Common myeloid progenitor, CD34-positive (primary cell): ENCODE data around the gene CCNL2.

Experiments
- CTCF ChIA-PET: fragments of 350-600 bp; sonication (Branson Sonifier 250); formaldehyde crosslinking; loops from one replicate; lab custom pipeline; 2021; ENCODE audit warnings: antibody characterized with exemption; lab: Charles Lee
- POLR2A ChIA-PET: fragments of 350-600 bp; sonication (Branson Sonifier 250); formaldehyde crosslinking; loops from one replicate; lab custom pipeline; 2021; ENCODE audit warnings: antibody characterized with exemption; lab: Charles Lee
- DNase-seq, 3 donors: peaks; one replicate each; pipeline versions ENCODE4 v3.0.0 to v3.0.0-alpha.2; 2013
- H3K27ac ChIP-seq, 2 experiments: 1 replicate in 1 of 2; 2 replicates in 1 of 2; pipeline ENCODE4 v1.7.0; 2013; ENCODE audit warnings: inconsistent platforms in 2 of 2, low read length in 2 of 2, mild to moderate bottlenecking in 2 of 2, low read depth in 1 of 2, moderate library complexity in 1 of 2; ENCODE audit not compliant: severe bottlenecking in 2 of 2, insufficient read depth in 1 of 2, poor library complexity in 1 of 2
- H3K27me3 ChIP-seq, 5 experiments: replicated peaks in 2 of 5; 1 replicate in 3 of 5; 2 replicates in 2 of 5; pipeline versions ENCODE4 v1.6.1 to v1.7.0; 2013; ENCODE audit warnings: low read length in 4 of 5, mild to moderate bottlenecking in 2 of 5, moderate library complexity in 2 of 5, inconsistent platforms in 1 of 5; ENCODE audit not compliant: insufficient read depth in 5 of 5, control insufficient read depth in 4 of 5
- H3K36me3 ChIP-seq, 4 experiments: 1 replicate in 2 of 4; 2 replicates in 2 of 4; pipeline versions ENCODE4 v1.6.1 to v1.7.0; 2013; ENCODE audit warnings: low read length in 3 of 4, control low read depth in 1 of 4, mild to moderate bottlenecking in 1 of 4; ENCODE audit not compliant: control insufficient read depth in 4 of 4, insufficient read depth in 4 of 4
- H3K4me1 ChIP-seq, 4 experiments: 1 replicate in 3 of 4; 2 replicates in 1 of 4; pipeline versions ENCODE4 v1.6.1 to v1.7.1; 2013; ENCODE audit warnings: low read length in 3 of 4, mild to moderate bottlenecking in 3 of 4, control low read depth in 1 of 4, inconsistent platforms in 1 of 4, moderate library complexity in 1 of 4; ENCODE audit not compliant: control insufficient read depth in 4 of 4, insufficient read depth in 4 of 4; ENCODE audit errors: control extremely low read depth in 1 of 4
- H3K4me3 ChIP-seq, 7 experiments: 1 replicate in 4 of 7; 2 replicates in 3 of 7; pipeline versions ENCODE4 v1.5.1 to v1.7.0; 2013; ENCODE audit warnings: mild to moderate bottlenecking in 7 of 7, low read length in 6 of 7, moderate library complexity in 6 of 7, inconsistent platforms in 2 of 7, low read depth in 2 of 7, control low read depth in 1 of 7; ENCODE audit not compliant: insufficient read depth in 4 of 7, control insufficient read depth in 1 of 7; ENCODE audit errors: extremely low read depth in 1 of 7
- H3K9me3 ChIP-seq, 5 experiments: 1 replicate in 4 of 5; 2 replicates in 1 of 5; pipeline versions ENCODE4 v1.6.1 to v1.7.1; 2013; ENCODE audit warnings: low read length in 4 of 5, mild to moderate bottlenecking in 2 of 5, inconsistent platforms in 1 of 5, low read depth in 1 of 5, moderate library complexity in 1 of 5; ENCODE audit not compliant: control insufficient read depth in 4 of 5, insufficient read depth in 2 of 5; ENCODE audit errors: control extremely low read depth in 1 of 5
- WGBS: methylation state at CpG from one replicate; pipeline ENCODE4 v1.1.5; 2013; ENCODE audit not compliant: insufficient coverage; 5-methylcytosine and 5-hydroxymethylcytosine counted together

CCNL2 gene

GRCh38 chr1:1435911-1436629 is 36.9 kb upstream of the CCNL2 start:
- DNase-seq, result no peak
- ChIA-PET POLR2A (no interaction called here), CTCF (interaction anchor here (0.9 to 3.0 kb wide), 4 partner anchors 11 to 34 kb away, joined by 3 to 11 read pairs (median 4); partner anchors contain the start of gene MRPL20)
- no peak overlapping the region for H3K27ac ChIP-seq
- H3K9me3 ChIP-seq, result no peaks in the 10 kb centered on the region
- 37% methylated on average over 9 of the region's 40 CpGs for WGBS
- H3K27me3 ChIP-seq, result peaks cover 0 to 3% (median 0%) of the 10 kb centered on the region in 5 experiments
- H3K4me3 ChIP-seq, result peak overlapping the region in 6 of 7 experiments; percentile 15 to 78 (median 56)
- H3K36me3 ChIP-seq, result no peaks in the 10 kb centered on the region
- peaks cover 0 to 81% (median 59%) of the 10 kb centered on the region in 4 experiments for H3K4me1 ChIP-seq

DNA sequence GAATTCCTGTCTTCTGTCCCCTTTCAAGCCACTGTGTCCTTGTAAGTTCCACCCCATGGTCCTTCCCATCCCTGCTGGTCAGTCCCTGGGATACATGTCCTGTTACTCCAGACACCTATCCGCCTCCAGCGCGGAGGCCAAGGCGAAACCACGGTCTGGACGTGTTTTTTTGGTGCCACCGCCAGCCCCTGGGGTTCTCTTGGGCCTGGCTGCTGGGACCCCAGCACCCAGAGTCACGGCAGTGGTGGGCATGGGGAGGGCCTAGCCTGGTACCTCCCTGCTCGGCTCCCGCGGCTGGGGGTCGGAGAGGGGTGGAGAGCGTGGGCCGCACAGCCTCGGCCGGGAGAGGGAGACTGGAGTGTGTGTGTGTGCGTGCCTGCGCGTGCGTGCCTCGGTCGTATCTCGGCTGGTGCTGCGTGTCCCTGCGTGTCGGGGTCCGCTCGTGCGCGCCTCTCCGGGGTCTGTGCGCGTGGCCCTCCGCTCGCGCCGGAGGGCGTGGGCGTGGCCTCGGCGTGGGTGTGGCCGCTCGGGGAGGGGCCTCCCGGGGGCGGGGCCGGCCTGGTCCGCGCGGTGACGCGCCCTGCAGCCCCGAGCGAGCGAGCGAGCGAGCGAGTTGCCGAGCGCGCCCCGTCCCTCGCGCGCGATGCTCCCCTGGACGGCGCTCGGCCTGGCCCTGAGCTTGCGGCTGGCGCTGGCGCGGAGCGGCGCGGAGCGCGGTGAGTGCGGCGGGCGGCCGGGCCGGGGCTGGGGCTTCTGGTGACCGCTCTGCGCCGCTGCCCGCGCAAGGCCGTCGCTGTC is 36.2 kb upstream of the CCNL2 start, which contains the start of gene VWA1:
Gene VWA1, plus strand, starts transcription at position 585 of the 798 bp plus-strand sequence. Its CDS starts 59 bp downstream, at position 644.
- ChIA-PET CTCF (interaction anchor here (0.8 to 2.7 kb wide), 4 partner anchors 8 to 37 kb away, joined by 3 to 11 read pairs (median 4); partner anchors contain the start of gene CCNL2), POLR2A (no interaction called here)
- DNase-seq, result peak; percentile 58 to 77 (median 71)
- H3K9me3 ChIP-seq, result no peaks in the 10 kb centered on the region
- peak within 1 kb of the TSS in 1 of 2 experiments; percentile 40 for H3K27ac ChIP-seq
- peak within 1 kb of the TSS; percentile 19 to 78 (median 51) for H3K4me3 ChIP-seq
- peaks cover 0 to 3% (median 0%) of the 10 kb centered on the region in 5 experiments for H3K27me3 ChIP-seq
- peaks cover 0 to 80% (median 57%) of the 10 kb centered on the region in 4 experiments for H3K4me1 ChIP-seq
- H3K36me3 ChIP-seq, result no peaks in the 10 kb centered on the region
- 6% methylated on average over 59 of the region's 89 CpGs for WGBS

GRCh38 chr1:1434824-1435105 is 35.6 kb upstream of the CCNL2 start:
- CTCF ChIA-PET, result interaction anchor here (0.8 to 2.7 kb wide), 7 partner anchors 9 to 68 kb away, joined by 3 to 11 read pairs (median 4); partner anchors contain the start of gene CCNL2
- WGBS, result 59% methylated on average over 4 of the region's 4 CpGs

GRCh38 chr1:1434131-1434823 is 35.1 kb upstream of the CCNL2 start:
- Histone ChIP-seq H3K36me3 (no peaks in the 10 kb centered on the region), H3K27me3 (peaks cover 0 to 3% (median 0%) of the 10 kb centered on the region in 5 experiments), H3K4me3 (peak overlapping the region in 5 of 7 experiments; percentile 38 to 78 (median 62)), H3K4me1 (peaks cover 0 to 82% (median 57%) of the 10 kb centered on the region in 4 experiments), H3K27ac (peak overlapping the region in 1 of 2 experiments; percentile 61), H3K9me3 (no peaks in the 10 kb centered on the region)
- CTCF ChIA-PET, result interaction anchor here (0.8 to 2.7 kb wide), 10 partner anchors 8 to 68 kb away, joined by 3 to 11 read pairs (median 3); partner anchors contain the start of genes ANKRD65 and CCNL2
- WGBS, result 0% methylated on average over 23 of the region's 32 CpGs
- POLR2A ChIA-PET, result interaction anchor here (1.0 kb wide), 1 partner anchor 35 kb away, joined by 3 read pairs; the partner anchor contains the start of gene CCNL2
- peak; percentile 73 to 89 (median 89) for DNase-seq

More at GRCh38 chr1:1434824-1435105, 35.6 kb upstream of the CCNL2 start:
- H3K9me3 ChIP-seq, result no peaks in the 10 kb centered on the region
- H3K36me3 ChIP-seq, result no peaks in the 10 kb centered on the region
- peaks cover 0 to 3% (median 0%) of the 10 kb centered on the region in 5 experiments for H3K27me3 ChIP-seq
- DNase-seq, result peak in 1 of 3 donors; percentile 33
- POLR2A ChIA-PET, result interaction anchor here (1.0 kb wide), 1 partner anchor 36 kb away, joined by 3 read pairs; the partner anchor contains the start of gene CCNL2
- peaks cover 0 to 82% (median 57%) of the 10 kb centered on the region in 4 experiments for H3K4me1 ChIP-seq
- H3K27ac ChIP-seq, result peak overlapping the region in 1 of 2 experiments; percentile 40
- H3K4me3 ChIP-seq, result peak overlapping the region in 4 of 7 experiments; percentile 38 to 78 (median 64)

DNA sequence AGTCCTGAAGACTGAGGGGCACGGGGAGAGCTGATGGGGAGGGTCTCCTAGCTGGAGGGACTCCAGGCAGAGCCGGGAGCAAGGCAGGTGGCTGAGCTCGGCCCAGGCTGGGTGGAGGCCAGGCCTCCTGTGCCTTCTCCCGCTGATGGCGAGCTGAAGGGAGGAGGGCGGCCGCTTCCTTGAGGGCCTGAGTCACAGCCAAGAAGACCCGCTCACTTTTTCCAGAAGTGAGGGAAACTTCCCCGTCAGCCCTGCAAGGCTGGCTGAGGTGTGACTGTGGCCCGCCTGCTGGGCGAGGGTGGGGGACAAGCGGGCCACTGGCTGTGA is 34.6 kb upstream of the CCNL2 start:
- peak overlapping the region in 4 of 7 experiments; percentile 38 to 78 (median 49) for H3K4me3 ChIP-seq
- H3K27me3 ChIP-seq, result peaks cover 0 to 3% (median 0%) of the 10 kb centered on the region in 5 experiments
- no peaks in the 10 kb centered on the region for H3K9me3 ChIP-seq
- H3K36me3 ChIP-seq, result no peaks in the 10 kb centered on the region
- POLR2A ChIA-PET, result interaction anchor here (1.0 kb wide), 1 partner anchor 35 kb away, joined by 3 read pairs; the partner anchor contains the start of gene CCNL2
- DNase-seq, result peak; percentile 64 to 79 (median 70)
- WGBS, result 4% methylated on average over 11 of the region's 12 CpGs
- CTCF ChIA-PET, result interaction anchor here (1.0 to 2.7 kb wide), 8 partner anchors 8 to 69 kb away, joined by 3 to 11 read pairs (median 3); partner anchors contain the start of genes ANKRD65 and CCNL2
- peak overlapping the region in 1 of 2 experiments; percentile 61 for H3K27ac ChIP-seq
- peaks cover 0 to 82% (median 57%) of the 10 kb centered on the region in 4 experiments for H3K4me1 ChIP-seq
